Measurements from ENCODE around the gene ABCA13.
"Not testable (repeated sequence)": the region's sequence is repeated elsewhere in the genome, so short reads cannot be mapped to it uniquely, and the experiment has no call there.

ABCA13 gene

GRCh38 chr7:48144291-48144768 is 26.9 kb upstream of the ABCA13 start:
- Histone ChIP-seq H3K27ac (ENCODE audit: extremely low read depth, low read depth, low read length) (no peak overlapping the region), H3K9me3 (ENCODE audit: control insufficient read depth, insufficient read depth, low read depth, low read length) (no peaks in the 10 kb centered on the region), H3K36me3 (ENCODE audit: control insufficient read depth in 2 of 2, insufficient read depth in 1 of 2, low read length in 2 of 2) (no peaks in the 10 kb centered on the region), H3K4me1 (ENCODE audit: control insufficient read depth, insufficient read depth, low read length) (no peaks in the 10 kb centered on the region), H3K4me3 (ENCODE audit: low read depth, low read length) (no peak overlapping the region)
- ChIA-PET POLR2A (no interaction called here), CTCF (interaction anchor here (0.6 kb wide), 2 partner anchors 9 to 34 kb away, joined by 3 read pairs; no protein-coding TSS in a partner anchor)
- TF ChIP-seq, protein P1, sequence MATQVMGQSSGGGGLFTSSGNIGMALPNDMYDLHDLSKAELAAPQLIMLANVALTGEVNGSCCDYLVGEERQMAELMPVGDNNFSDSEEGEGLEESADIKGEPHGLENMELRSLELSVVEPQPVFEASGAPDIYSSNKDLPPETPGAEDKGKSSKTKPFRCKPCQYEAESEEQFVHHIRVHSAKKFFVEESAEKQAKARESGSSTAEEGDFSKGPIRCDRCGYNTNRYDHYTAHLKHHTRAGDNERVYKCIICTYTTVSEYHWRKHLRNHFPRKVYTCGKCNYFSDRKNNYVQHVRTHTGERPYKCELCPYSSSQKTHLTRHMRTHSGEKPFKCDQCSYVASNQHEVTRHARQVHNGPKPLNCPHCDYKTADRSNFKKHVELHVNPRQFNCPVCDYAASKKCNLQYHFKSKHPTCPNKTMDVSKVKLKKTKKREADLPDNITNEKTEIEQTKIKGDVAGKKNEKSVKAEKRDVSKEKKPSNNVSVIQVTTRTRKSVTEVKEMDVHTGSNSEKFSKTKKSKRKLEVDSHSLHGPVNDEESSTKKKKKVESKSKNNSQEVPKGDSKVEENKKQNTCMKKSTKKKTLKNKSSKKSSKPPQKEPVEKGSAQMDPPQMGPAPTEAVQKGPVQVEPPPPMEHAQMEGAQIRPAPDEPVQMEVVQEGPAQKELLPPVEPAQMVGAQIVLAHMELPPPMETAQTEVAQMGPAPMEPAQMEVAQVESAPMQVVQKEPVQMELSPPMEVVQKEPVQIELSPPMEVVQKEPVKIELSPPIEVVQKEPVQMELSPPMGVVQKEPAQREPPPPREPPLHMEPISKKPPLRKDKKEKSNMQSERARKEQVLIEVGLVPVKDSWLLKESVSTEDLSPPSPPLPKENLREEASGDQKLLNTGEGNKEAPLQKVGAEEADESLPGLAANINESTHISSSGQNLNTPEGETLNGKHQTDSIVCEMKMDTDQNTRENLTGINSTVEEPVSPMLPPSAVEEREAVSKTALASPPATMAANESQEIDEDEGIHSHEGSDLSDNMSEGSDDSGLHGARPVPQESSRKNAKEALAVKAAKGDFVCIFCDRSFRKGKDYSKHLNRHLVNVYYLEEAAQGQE (tag by site-specific recombination; IDR thresholded peaks at IDR 0.05), result no peak

GRCh38 chr7:48147078-48147591 is 24.1 kb upstream of the ABCA13 start:
- no peaks in the 10 kb centered on the region for H3K9me3 ChIP-seq (ENCODE audit: control insufficient read depth, insufficient read depth, low read depth, low read length)
- H3K27ac ChIP-seq (ENCODE audit: extremely low read depth, low read depth, low read length), result no peak overlapping the region
- POLR2A ChIA-PET, result no interaction called here
- CTCF ChIA-PET, result interaction anchor here (0.9 to 1.2 kb wide), 2 partner anchors 8 to 37 kb away, joined by 4 read pairs; no protein-coding TSS in a partner anchor
- no peaks in the 10 kb centered on the region for H3K4me1 ChIP-seq (ENCODE audit: control insufficient read depth, insufficient read depth, low read length)
- TF ChIP-seq KLF7 (tag by site-specific recombination; IDR thresholded peaks at IDR 0.05; ENCODE audit: borderline replicate concordance) (no peak), INSM2 (tag by site-specific recombination; IDR thresholded peaks at IDR 0.05) (no peak), ZNF404 (tag by site-specific recombination; IDR thresholded peaks at IDR 0.05) (no peak), ZNF175 (tag by site-specific recombination; IDR thresholded peaks at IDR 0.05) (no peak), ZNF214 (tag by site-specific recombination; IDR thresholded peaks at IDR 0.05; ENCODE audit: borderline replicate concordance) (no peak), MZF1 (tag by site-specific recombination; IDR thresholded peaks at IDR 0.05; ENCODE audit: borderline replicate concordance) (no peak), ZNF394 (tag by site-specific recombination; IDR thresholded peaks at IDR 0.05; ENCODE audit: borderline replicate concordance) (no peak), TRIM28 (IDR thresholded peaks at IDR 0.05; ENCODE audit: borderline replicate concordance, low read length) (no peak)
- TF ChIP-seq, protein P2, sequence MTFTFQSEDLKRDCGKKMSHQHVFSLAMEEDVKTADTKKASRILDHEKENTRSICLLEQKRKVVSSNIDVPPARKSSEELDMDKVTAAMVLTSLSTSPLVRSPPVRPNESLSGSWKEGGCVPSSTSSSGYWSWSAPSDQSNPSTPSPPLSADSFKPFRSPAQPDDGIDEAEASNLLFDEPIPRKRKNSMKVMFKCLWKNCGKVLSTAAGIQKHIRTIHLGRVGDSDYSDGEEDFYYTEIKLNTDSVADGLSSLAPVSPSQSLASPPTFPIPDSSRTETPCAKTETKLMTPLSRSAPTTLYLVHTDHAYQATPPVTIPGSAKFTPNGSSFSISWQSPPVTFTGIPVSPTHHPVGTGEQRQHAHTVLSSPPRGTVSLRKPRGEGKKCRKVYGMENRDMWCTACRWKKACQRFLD (tag by site-specific recombination; IDR thresholded peaks at IDR 0.05), result no peak
- TF ChIP-seq, protein P3, sequence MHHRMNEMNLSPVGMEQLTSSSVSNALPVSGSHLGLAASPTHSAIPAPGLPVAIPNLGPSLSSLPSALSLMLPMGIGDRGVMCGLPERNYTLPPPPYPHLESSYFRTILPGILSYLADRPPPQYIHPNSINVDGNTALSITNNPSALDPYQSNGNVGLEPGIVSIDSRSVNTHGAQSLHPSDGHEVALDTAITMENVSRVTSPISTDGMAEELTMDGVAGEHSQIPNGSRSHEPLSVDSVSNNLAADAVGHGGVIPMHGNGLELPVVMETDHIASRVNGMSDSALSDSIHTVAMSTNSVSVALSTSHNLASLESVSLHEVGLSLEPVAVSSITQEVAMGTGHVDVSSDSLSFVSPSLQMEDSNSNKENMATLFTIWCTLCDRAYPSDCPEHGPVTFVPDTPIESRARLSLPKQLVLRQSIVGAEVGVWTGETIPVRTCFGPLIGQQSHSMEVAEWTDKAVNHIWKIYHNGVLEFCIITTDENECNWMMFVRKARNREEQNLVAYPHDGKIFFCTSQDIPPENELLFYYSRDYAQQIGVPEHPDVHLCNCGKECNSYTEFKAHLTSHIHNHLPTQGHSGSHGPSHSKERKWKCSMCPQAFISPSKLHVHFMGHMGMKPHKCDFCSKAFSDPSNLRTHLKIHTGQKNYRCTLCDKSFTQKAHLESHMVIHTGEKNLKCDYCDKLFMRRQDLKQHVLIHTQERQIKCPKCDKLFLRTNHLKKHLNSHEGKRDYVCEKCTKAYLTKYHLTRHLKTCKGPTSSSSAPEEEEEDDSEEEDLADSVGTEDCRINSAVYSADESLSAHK (tag by site-specific recombination; IDR thresholded peaks at IDR 0.05), result no peak
- no peaks in the 10 kb centered on the region for H3K36me3 ChIP-seq (ENCODE audit: control insufficient read depth in 2 of 2, insufficient read depth in 1 of 2, low read length in 2 of 2)
- no peak overlapping the region for H3K4me3 ChIP-seq (ENCODE audit: low read depth, low read length)

DNA sequence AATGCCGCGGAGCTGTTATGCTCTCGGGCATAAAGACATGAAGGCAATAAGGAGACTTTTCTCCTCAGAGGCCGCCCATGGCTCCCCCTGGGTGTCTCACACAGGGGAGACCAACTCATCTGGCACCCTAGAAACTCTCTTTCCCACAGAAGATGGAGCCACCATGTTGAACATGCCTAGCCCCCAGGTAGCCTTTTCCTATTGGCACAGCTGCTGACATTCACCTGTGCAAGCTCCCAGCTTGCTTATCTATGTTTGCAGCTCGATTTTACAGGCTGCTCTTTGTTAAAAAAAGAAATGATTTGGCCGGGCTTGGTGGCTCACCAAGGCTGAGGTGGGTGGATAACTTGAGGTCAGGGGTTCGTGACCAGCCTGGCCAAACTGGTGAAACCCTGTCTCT is 23.6 kb upstream of the ABCA13 start:
- H3K4me1 ChIP-seq (ENCODE audit: control insufficient read depth, insufficient read depth, low read length); H3K9me3 ChIP-seq (ENCODE audit: control insufficient read depth, insufficient read depth, low read depth, low read length); H3K4me3 ChIP-seq (ENCODE audit: low read depth, low read length); H3K36me3 ChIP-seq (ENCODE audit: control insufficient read depth in 2 of 2, insufficient read depth in 1 of 2, low read length in 2 of 2); POLR2A ChIA-PET; H3K27ac ChIP-seq (ENCODE audit: extremely low read depth, low read depth, low read length): not testable (repeated sequence)
- CTCF ChIA-PET, result interaction anchor here (0.8 to 0.9 kb wide), 2 partner anchors 37 to 178 kb away, joined by 4 read pairs; no protein-coding TSS in a partner anchor
